A549 (cell line): ENCODE measurements around the gene NR2C1. TPM values are rescaled to one million over a fixed set of nuclear protein-coding genes. Genes with fewer than 3 reads are reported as not detected.

Experiments
- ATAC-seq, 2 experiments: fragments of 200-7000 bp in 1 of 2; fragments of >200 bp in 1 of 2; cut with Nextera tagmentation in 1 of 2; cut with Tn5 transposase in 1 of 2; 3 replicates each; pipeline versions ENCODE4 v1.8.0 to v1.9.1; 2018 to 2020; ENCODE audit warnings: mild to moderate bottlenecking in 1 of 2, moderate library complexity in 1 of 2
- CTCF ChIA-PET: fragments of 300-600 bp; sonication (Branson Sonifier 250); formaldehyde crosslinking; extraction: SDS; loops from one replicate; lab custom pipeline; 2021; ENCODE audit warnings: antibody characterized with exemption, inconsistent platforms; lab: Yijun Ruan, JAX
- POLR2A ChIA-PET: fragments of 350-600 bp; formaldehyde crosslinking; extraction: SDS; loops from one replicate; lab custom pipeline; 2021; ENCODE audit warnings: antibody characterized with exemption, inconsistent platforms; lab: Yijun Ruan, JAX
- DNase-seq, 2 experiments: peaks; one replicate each; pipeline versions ENCODE4 v3.0.0 to v3.0.0-alpha.2; 2011 to 2016; ENCODE audit warnings: low read depth in 1 of 2, low spot score in 1 of 2
- FAIRE-seq: peaks from 2 replicates; lab custom pipeline; 2011; peaks lifted over from hg19 to GRCh38; lab: Jason Lieb, UNC
- H3K27ac ChIP-seq, 2 experiments: fragments of >200 bp; sonication (Bioruptor Twin); formaldehyde crosslinking; 3 replicates each; pipeline ENCODE4 v1.5.1; 2016 to 2017
- H3K4me1 ChIP-seq: fragments of >200 bp; sonication (Bioruptor Twin); formaldehyde crosslinking; 3 replicates; pipeline ENCODE4 v1.6.1; 2016
- H3K4me2 ChIP-seq: fragments of >200 bp; sonication (Bioruptor Twin); formaldehyde crosslinking; 3 replicates; pipeline ENCODE4 v1.6.1; 2016
- H3K4me3 ChIP-seq: fragments of >200 bp; sonication (Bioruptor Twin); formaldehyde crosslinking; 3 replicates; pipeline ENCODE4 v1.5.1; 2016
- H3K9me3 ChIP-seq: fragments of >200 bp; sonication (Bioruptor Twin); formaldehyde crosslinking; 3 replicates; pipeline ENCODE4 v1.6.1; 2016
- CBX8 ChIP-seq: fragments of 200-600 bp; sonication (generic); IDR thresholded peaks from 2 replicates; pipeline ENCODE4 v1.6.1; 2016
- CTCF ChIP-seq: fragments of >200 bp; sonication (Bioruptor Twin); formaldehyde crosslinking; IDR thresholded peaks from 3 replicates; pipeline ENCODE4 v1.5.1; 2016
- EHF ChIP-seq: fragments of 250-450 bp; sonication (Bioruptor Pico); IDR thresholded peaks from 2 replicates; pipeline ENCODE4 v1.5.0; 2020; ENCODE audit warnings: mild to moderate bottlenecking
- HDAC2 ChIP-seq: fragments of 200-600 bp; sonication (generic); IDR thresholded peaks from 2 replicates; pipeline ENCODE4 v1.6.1; 2016
- JUN ChIP-seq, 2 experiments: fragments of >200 bp; sonication (Bioruptor Twin); formaldehyde crosslinking; IDR thresholded peaks; 2 replicates in 1 of 2; 3 replicates in 1 of 2; pipeline ENCODE4 v1.6.1; 2016 to 2017
- JUNB ChIP-seq: fragments of >200 bp; sonication (Bioruptor Twin); formaldehyde crosslinking; IDR thresholded peaks from 2 replicates; pipeline ENCODE4 v1.6.1; 2016
- KDM5A ChIP-seq: fragments of 200-600 bp; sonication (generic); IDR thresholded peaks from 2 replicates; pipeline ENCODE4 v1.6.1; 2016; ENCODE audit warnings: antibody characterized with exemption, mild to moderate bottlenecking
- MAX ChIP-seq: IDR thresholded peaks from 2 replicates; pipeline ENCODE4 v1.6.1; 2012
- NR3C1 ChIP-seq: fragments of >200 bp; sonication (Bioruptor Twin); formaldehyde crosslinking; IDR thresholded peaks from 3 replicates; pipeline ENCODE4 v1.6.1; 2017
- PBX3 ChIP-seq: IDR thresholded peaks from 2 replicates; pipeline ENCODE4 v1.6.1; 2012
- PHF8 ChIP-seq: fragments of 200-600 bp; sonication (generic); IDR thresholded peaks from 2 replicates; pipeline ENCODE4 v1.6.1; 2016; ENCODE audit warnings: low read depth, mild to moderate bottlenecking, antibody characterized with exemption, moderate library complexity, borderline replicate concordance
- RAD21 ChIP-seq, 2 experiments: fragments of >200 bp in 1 of 2; sonication (Bioruptor Twin) in 1 of 2; formaldehyde crosslinking in 1 of 2; IDR thresholded peaks in 1 of 2; conservative IDR thresholded peaks in 1 of 2; 2 replicates in 1 of 2; 3 replicates in 1 of 2; pipeline ENCODE4 v1.6.1; 2012 to 2018; ENCODE audit warnings: inconsistent platforms in 1 of 2
- RCOR1 ChIP-seq: fragments of 150-350 bp; IDR thresholded peaks from 2 replicates; pipeline ENCODE4 v1.6.1; 2014; ENCODE audit warnings: antibody characterized with exemption, low read length, low read depth
- RNF2 ChIP-seq: fragments of 200-600 bp; sonication (generic); IDR thresholded peaks from 2 replicates; pipeline ENCODE4 v1.6.1; 2016; ENCODE audit warnings: low read depth, mild to moderate bottlenecking, antibody characterized with exemption, moderate library complexity, borderline replicate concordance
- TFCP2L1 ChIP-seq: fragments of 250-450 bp; sonication (Bioruptor Pico); IDR thresholded peaks from 2 replicates; pipeline ENCODE4 v1.5.0; 2021; ENCODE audit warnings: mild to moderate bottlenecking
- ZFP36 ChIP-seq: fragments of 450-650 bp; IDR thresholded peaks from 2 replicates; pipeline ENCODE4 v1.6.1; 2014; ENCODE audit warnings: borderline replicate concordance; ENCODE audit not compliant: partially characterized antibody
- ZNF302 ChIP-seq: fragments of 250-450 bp; sonication (Bioruptor Pico); IDR thresholded peaks from 2 replicates; pipeline ENCODE4 v1.9.0; 2021; ENCODE audit warnings: inconsistent platforms, mild to moderate bottlenecking, moderate library complexity
- WGBS: methylation state at CpG from one replicate; pipeline ENCODE4 v1.1.6; 2017; ENCODE audit errors: missing lambda C conversion rate; 5-methylcytosine and 5-hydroxymethylcytosine counted together
- polyA plus RNA-seq, 4 experiments: library from polyadenylated mRNA; depleted of rRNA in 3 of 4; stranded (reverse); fragments of >200 nt; fragmentation: RNase III in 1 of 4; extraction: RNeasy Plus Mini Kit Qiagen cat#74134 plus additional on column Dnase treatment in 1 of 4; gene quantifications; 2 replicates in 3 of 4; 3 replicates in 1 of 4; pipeline ENCODE4 v1.2.3, GENCODE V29; 2011 to 2017
- TF ChIP-seq, protein P1 (sequence below): fragments of 450-650 bp; IDR thresholded peaks from 2 replicates; pipeline ENCODE4 v1.6.1; 2014; ENCODE audit warnings: antibody characterized with exemption
- TF ChIP-seq, protein P2 (sequence below): fragments of 200-600 bp; sonication (generic); IDR thresholded peaks from 2 replicates; pipeline ENCODE4 v1.6.1; 2016; ENCODE audit warnings: antibody characterized with exemption, mild to moderate bottlenecking, moderate library complexity

Gene NR2C1
- polyA plus RNA-seq, 2 of the 4 experiments (the other 2 are of a cell fraction), result 24.7 to 55.2 TPM

DNA sequence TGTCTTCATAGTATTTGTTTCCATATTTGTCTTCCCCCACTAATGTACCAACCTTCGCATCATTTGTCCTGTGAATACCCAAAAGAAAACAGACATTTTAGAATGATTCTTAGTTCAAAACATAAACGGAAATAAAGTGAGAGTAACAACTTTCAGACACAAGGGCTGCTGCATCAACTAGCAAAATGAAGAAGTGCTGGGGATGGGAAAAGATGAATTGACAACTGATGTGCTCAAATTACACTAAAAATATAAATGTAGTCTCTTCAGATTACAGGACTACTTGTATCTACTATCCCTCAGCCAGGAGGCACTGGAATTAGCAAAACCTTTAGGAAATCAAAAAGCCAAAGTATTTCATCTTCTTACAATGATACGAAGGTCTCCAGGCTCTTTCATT, 70.7 kb downstream of the NR2C1 start:
- Histone ChIP-seq H3K4me3 (peak overlapping the region; percentile 67), H3K27ac (peak overlapping the region; percentile 84 to 95), H3K4me1 (no peaks in the 10 kb centered on the region; the same call in 2 of the 3 replicates), H3K4me2 (peak overlapping the region; percentile 84), H3K9me3 (peaks cover 10% of the 10 kb centered on the region; the same call in 2 of the 3 replicates)
- DNase-seq (no peak), FAIRE-seq (no peak), ATAC-seq (no peak; a peak in 2 of 6 replicates)
- ChIA-PET CTCF (interaction anchor here (1.0 to 1.8 kb wide), 2 partner anchors 8 to 13 kb away, joined by 3 to 5 read pairs; no protein-coding TSS in a partner anchor), POLR2A (interaction anchor here (1.2 to 1.4 kb wide), 4 partner anchors 11 to 215 kb away, joined by 3 to 10 read pairs (median 5); partner anchors contain the start of genes FGD6, NR2C1 and VEZT)
- TF ChIP-seq CTCF (no peak), JUNB (no peak), TFCP2L1 (CRISPR knock-in tag) (no peak), NR3C1 (no peak), KDM5A (no peak), MAX (no peak), RCOR1 (no peak), PHF8 (no peak), HDAC2 (no peak), JUN (IDR thresholded peaks at IDR 0.05) (no peak), ZNF302 (CRISPR knock-in tag) (no peak), ZFP36 (no peak), RAD21 (conservative IDR thresholded peaks at IDR 0.05 in 1 of 2, IDR thresholded peaks at IDR 0.05 in 1 of 2) (no peak), EHF (CRISPR knock-in tag) (no peak), RNF2 (no peak), PBX3 (no peak), CBX8 (no peak)
- TF ChIP-seq, protein P1, sequence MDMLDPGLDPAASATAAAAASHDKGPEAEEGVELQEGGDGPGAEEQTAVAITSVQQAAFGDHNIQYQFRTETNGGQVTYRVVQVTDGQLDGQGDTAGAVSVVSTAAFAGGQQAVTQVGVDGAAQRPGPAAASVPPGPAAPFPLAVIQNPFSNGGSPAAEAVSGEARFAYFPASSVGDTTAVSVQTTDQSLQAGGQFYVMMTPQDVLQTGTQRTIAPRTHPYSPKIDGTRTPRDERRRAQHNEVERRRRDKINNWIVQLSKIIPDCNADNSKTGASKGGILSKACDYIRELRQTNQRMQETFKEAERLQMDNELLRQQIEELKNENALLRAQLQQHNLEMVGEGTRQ, result no peak
- TF ChIP-seq, protein P2, sequence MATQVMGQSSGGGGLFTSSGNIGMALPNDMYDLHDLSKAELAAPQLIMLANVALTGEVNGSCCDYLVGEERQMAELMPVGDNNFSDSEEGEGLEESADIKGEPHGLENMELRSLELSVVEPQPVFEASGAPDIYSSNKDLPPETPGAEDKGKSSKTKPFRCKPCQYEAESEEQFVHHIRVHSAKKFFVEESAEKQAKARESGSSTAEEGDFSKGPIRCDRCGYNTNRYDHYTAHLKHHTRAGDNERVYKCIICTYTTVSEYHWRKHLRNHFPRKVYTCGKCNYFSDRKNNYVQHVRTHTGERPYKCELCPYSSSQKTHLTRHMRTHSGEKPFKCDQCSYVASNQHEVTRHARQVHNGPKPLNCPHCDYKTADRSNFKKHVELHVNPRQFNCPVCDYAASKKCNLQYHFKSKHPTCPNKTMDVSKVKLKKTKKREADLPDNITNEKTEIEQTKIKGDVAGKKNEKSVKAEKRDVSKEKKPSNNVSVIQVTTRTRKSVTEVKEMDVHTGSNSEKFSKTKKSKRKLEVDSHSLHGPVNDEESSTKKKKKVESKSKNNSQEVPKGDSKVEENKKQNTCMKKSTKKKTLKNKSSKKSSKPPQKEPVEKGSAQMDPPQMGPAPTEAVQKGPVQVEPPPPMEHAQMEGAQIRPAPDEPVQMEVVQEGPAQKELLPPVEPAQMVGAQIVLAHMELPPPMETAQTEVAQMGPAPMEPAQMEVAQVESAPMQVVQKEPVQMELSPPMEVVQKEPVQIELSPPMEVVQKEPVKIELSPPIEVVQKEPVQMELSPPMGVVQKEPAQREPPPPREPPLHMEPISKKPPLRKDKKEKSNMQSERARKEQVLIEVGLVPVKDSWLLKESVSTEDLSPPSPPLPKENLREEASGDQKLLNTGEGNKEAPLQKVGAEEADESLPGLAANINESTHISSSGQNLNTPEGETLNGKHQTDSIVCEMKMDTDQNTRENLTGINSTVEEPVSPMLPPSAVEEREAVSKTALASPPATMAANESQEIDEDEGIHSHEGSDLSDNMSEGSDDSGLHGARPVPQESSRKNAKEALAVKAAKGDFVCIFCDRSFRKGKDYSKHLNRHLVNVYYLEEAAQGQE, result no peak
- WGBS, result 23% methylated on average over 3 of the region's 3 CpGs

DNA sequence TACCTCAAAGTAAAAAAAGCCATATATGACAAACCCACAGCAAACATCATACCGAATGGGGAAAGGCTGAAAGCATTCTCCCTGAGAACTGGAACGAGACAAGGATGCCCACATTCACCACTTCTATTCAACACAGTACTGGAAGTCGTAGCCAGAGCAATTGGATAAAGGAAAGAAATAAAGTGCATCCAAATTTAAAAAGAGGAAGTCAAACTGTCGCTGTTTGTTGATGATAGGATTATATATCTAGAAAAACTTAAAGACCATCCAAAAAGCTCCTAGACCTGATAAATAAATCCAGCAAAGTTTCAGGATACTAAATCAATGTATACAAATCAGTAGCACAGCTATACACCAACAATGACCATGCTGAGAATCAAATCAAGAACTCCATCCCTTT, 75.1 kb downstream of the NR2C1 start:
- TF ChIP-seq JUNB, result no peak
- WGBS, result 93% methylated on average over 4 of the region's 4 CpGs
- no peaks in the 10 kb centered on the region for H3K9me3 ChIP-seq
- ATAC-seq, result no peak
- no peak overlapping the region for H3K4me2 ChIP-seq
- FAIRE-seq, result no peak
- ChIA-PET POLR2A (no interaction called here), CTCF (interaction anchor here (0.6 kb wide), 1 partner anchor 53 kb away, joined by 4 read pairs; no protein-coding TSS in a partner anchor)
- no peak overlapping the region for H3K4me3 ChIP-seq
- no peak overlapping the region for H3K27ac ChIP-seq
- peaks cover 11% of the 10 kb centered on the region for H3K4me1 ChIP-seq
- DNase-seq, result no peak
